ENCODE data around the gene C2CD5. TPM values are rescaled to one million over a fixed set of nuclear protein-coding genes. Genes with fewer than 3 reads are reported as not detected.

C2CD5 gene
- total RNA-seq, 1 experiment from 2014 or later = 35.4 TPM

DNA sequence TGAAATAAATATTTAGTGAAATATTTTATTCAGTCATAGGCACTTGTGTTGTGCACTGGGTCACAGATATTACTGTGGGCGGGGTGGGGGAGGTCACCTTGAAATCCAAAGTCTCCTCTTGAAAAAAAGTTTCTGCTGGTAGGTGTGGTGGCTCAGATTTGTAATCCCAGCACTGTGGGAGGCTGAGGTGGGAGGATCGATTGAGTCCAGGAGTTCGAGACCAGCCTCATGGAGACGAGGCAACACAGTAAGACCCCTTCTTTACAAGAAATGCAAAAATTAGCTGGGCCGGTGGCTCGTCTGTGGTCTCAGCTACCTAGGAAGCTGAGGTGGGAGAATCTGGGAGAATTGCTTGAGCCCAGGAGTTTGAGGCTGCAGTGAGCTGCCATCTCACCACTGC is 913 bp upstream of the C2CD5 start:
- Mint-ChIP-seq H3K27me3 (ENCODE audit: low read depth) (no peaks in the 10 kb centered on the region; the same call in none of the 2 replicates), H3K36me3 (ENCODE audit: insufficient read depth in 1 of 3, low read depth in 3 of 3) (peaks cover 2 to 6% (median 2%) of the 10 kb centered on the region in 3 experiments; a peak in 4 of 7 replicates), H3K4me1 (peaks cover 19 to 26% of the 10 kb centered on the region in 2 experiments), H3K27ac (no peak overlapping the region), H3K9me3 (no peaks in the 10 kb centered on the region; a peak in 1 of 5 replicates), H3K4me3 (peak overlapping the region; percentile 84 to 90; a peak in 4 of 5 replicates)
- no peak overlapping the region for H3K9ac ChIP-seq (ENCODE audit: extremely low read depth, insufficient read length, low read length)
- H2AK5ac ChIP-seq (ENCODE audit: insufficient read length, low read length) = no peak overlapping the region
- H3K4ac ChIP-seq (ENCODE audit: low read depth, low read length) = no peak overlapping the region
- no peak overlapping the region for H2BK15ac ChIP-seq (ENCODE audit: low read depth, low read length)
- no peaks in the 10 kb centered on the region for H4K20me1 ChIP-seq (ENCODE audit: control insufficient read depth, insufficient read depth, insufficient read length)
- no peak overlapping the region for H2BK12ac ChIP-seq (ENCODE audit: insufficient read length, low read depth, low read length)
- no peak overlapping the region for H3K56ac ChIP-seq (ENCODE audit: insufficient read length, low read depth, low read length)
- H3K27me3 ChIP-seq (ENCODE audit: insufficient read depth, low read length) = no peaks in the 10 kb centered on the region
- H3K27ac ChIP-seq (ENCODE audit: insufficient read length, low read depth, low read length) = no peak overlapping the region
- H2AFZ ChIP-seq (ENCODE audit: low read length) = no peak overlapping the region
- H3K23me2 ChIP-seq (ENCODE audit: insufficient read length, low read depth, low read length, poor library complexity, severe bottlenecking) = peaks cover 7% of the 10 kb centered on the region
- DNase-seq = no peak
- no CpG with 5 or more reads among the region's 6 CpGs for WGBS (ENCODE audit: extremely low coverage, insufficient read length, low lambda C conversion rate)
- no peak overlapping the region for H4K91ac ChIP-seq (ENCODE audit: insufficient read length, low read depth, low read length)
- TF ChIP-seq, protein P1, sequence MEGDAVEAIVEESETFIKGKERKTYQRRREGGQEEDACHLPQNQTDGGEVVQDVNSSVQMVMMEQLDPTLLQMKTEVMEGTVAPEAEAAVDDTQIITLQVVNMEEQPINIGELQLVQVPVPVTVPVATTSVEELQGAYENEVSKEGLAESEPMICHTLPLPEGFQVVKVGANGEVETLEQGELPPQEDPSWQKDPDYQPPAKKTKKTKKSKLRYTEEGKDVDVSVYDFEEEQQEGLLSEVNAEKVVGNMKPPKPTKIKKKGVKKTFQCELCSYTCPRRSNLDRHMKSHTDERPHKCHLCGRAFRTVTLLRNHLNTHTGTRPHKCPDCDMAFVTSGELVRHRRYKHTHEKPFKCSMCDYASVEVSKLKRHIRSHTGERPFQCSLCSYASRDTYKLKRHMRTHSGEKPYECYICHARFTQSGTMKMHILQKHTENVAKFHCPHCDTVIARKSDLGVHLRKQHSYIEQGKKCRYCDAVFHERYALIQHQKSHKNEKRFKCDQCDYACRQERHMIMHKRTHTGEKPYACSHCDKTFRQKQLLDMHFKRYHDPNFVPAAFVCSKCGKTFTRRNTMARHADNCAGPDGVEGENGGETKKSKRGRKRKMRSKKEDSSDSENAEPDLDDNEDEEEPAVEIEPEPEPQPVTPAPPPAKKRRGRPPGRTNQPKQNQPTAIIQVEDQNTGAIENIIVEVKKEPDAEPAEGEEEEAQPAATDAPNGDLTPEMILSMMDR (conservative IDR thresholded peaks at IDR 0.05) = no peak
- H3K4me2 ChIP-seq (ENCODE audit: insufficient read depth, insufficient read length, low read length) = no peak overlapping the region
- no peaks in the 10 kb centered on the region; the same call in 1 of the 2 replicates for H3K4me1 ChIP-seq (ENCODE audit: insufficient read depth, low read length)
- H3K79me2 ChIP-seq (ENCODE audit: insufficient read depth, low read length) = 0 out of 2 replicates have a peak, but pooled peaks cover 2% of the 10 kb centered on the region
- H3K79me1 ChIP-seq (ENCODE audit: insufficient read depth, low read depth, low read length, poor library complexity, severe bottlenecking) = no peaks in the 10 kb centered on the region
- H2BK20ac ChIP-seq (ENCODE audit: low read depth, low read length, poor library complexity, severe bottlenecking) = no peak overlapping the region
- H4K8ac ChIP-seq (replicated peaks; ENCODE audit: insufficient read length, low read depth, low read length) = no peak overlapping the region
- no peak overlapping the region for H4K5ac ChIP-seq (ENCODE audit: insufficient read length, low read depth, low read length)
- H3K9me3 ChIP-seq (ENCODE audit: control insufficient read depth, low read depth, low read length) = no peaks in the 10 kb centered on the region
- no peak overlapping the region for H3K23ac ChIP-seq (ENCODE audit: insufficient read length, low read depth, low read length)
- H3T11ph ChIP-seq (ENCODE audit: low read length) = no peak overlapping the region
- H3K18ac ChIP-seq (ENCODE audit: insufficient read length, low read depth, low read length) = no peak overlapping the region
- no peak overlapping the region for H3K14ac ChIP-seq (ENCODE audit: insufficient read depth, low read length)
- no peak overlapping the region for H2BK5ac ChIP-seq (ENCODE audit: insufficient read length, low read length)
- no peak overlapping the region for H2BK120ac ChIP-seq (ENCODE audit: low read depth, low read length, poor library complexity, severe bottlenecking)
